Measurements from ENCODE around the gene TMC2. TPM values are rescaled to one million over a fixed set of nuclear protein-coding genes. Genes with fewer than 3 reads are reported as not detected.

TMC2 gene
- polyA plus RNA-seq, 2 of the 4 experiments (the other 2 are of a cell fraction): not detected

DNA sequence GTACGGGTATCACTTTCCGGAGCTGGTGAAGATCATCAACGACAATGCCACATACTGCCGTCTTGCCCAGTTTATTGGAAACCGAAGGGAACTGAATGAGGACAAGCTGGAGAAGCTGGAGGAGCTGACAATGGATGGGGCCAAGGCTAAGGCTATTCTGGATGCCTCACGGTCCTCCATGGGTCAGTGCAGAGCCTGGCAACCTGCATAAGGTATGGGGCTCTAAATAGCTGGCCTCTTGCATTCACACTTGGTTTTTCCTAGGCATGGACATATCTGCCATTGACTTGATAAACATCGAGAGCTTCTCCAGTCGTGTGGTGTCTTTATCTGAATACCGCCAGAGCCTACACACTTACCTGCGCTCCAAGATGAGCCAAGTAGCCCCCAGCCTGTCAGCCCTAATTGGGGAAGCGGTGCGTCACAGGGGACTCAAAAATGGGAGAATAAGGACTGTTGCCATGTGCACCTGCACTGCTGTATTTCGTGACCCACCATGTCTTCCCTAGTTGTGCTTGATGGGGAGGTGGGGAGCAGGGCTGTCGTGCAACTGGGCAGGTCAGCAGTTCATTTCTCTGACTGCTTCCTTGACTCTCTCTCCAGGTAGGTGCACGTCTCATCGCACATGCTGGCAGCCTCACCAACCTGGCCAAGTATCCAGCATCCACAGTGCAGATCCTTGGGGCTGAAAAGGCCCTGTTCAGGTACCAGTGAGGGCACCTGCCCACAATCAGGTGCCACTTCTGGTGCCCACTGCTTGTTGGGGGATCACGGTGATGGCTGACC is 119.2 kb downstream of the TMC2 start:
- no peak overlapping the region for H3K27ac ChIP-seq
- no peak for FAIRE-seq
- ChIA-PET CTCF (interaction anchor here (1.1 to 13.5 kb wide), 8 partner anchors 7 to 345 kb away, joined by 3 to 165 read pairs (median 6); partner anchors contain the start of gene IDH3B), POLR2A (interaction anchor here (1.7 kb wide), 1 partner anchor 8 kb away, joined by 11 read pairs; the partner anchor contains the start of gene IDH3B)
- H3K4me3 ChIP-seq: no peak overlapping the region
- WGBS (ENCODE audit: missing lambda C conversion rate): 95% methylated on average over 17 of the region's 17 CpGs
- no peaks in the 10 kb centered on the region for H3K9me3 ChIP-seq
- no peak for ATAC-seq
- H3K4me1 ChIP-seq: peaks cover 34% of the 10 kb centered on the region
- peak overlapping the region; percentile 98; the same call in 2 of the 3 replicates for H3K4me2 ChIP-seq
- DNase-seq (ENCODE audit: low read depth in 1 of 2, low spot score in 1 of 2): no peak
- 0 out of 2 replicates have a peak, but pooled peaks have one; percentile 26 for TF ChIP-seq POLR2AphosphoS2 (conservative IDR thresholded peaks at IDR 0.05; ENCODE audit: low read length)
- TF ChIP-seq, protein P1, sequence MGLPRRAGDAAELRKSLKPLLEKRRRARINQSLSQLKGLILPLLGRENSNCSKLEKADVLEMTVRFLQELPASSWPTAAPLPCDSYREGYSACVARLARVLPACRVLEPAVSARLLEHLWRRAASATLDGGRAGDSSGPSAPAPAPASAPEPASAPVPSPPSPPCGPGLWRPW (IDR thresholded peaks at IDR 0.05): no peak

DNA sequence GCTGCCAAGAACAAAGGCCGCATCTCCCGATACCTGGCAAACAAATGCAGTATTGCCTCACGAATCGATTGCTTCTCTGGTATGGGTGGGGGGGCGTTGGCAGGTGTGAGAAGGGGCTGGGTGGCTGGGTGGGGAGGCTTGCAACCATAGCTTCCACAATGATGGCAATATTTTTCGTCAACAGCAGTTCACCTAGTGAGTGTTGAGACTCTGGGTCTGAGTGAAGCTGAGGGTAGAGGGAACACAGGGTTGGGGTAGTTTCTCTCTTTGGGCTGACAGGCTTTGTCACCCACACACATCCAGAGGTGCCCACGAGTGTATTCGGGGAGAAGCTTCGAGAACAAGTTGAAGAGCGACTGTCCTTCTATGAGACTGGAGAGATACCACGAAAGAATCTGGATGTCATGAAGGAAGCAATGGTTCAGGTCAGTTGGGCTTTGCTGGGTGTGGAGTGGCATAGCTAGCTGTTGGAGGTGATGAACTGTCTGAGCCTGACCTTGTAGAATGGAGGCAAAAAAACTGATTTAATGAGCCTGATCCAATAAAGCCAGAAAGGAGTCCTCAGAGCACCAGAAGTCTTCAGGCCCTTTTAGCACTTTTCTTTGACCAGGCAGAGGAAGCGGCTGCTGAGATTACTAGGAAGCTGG is 120.2 kb downstream of the TMC2 start:
- POLR2A ChIA-PET: no interaction called here

DNA sequence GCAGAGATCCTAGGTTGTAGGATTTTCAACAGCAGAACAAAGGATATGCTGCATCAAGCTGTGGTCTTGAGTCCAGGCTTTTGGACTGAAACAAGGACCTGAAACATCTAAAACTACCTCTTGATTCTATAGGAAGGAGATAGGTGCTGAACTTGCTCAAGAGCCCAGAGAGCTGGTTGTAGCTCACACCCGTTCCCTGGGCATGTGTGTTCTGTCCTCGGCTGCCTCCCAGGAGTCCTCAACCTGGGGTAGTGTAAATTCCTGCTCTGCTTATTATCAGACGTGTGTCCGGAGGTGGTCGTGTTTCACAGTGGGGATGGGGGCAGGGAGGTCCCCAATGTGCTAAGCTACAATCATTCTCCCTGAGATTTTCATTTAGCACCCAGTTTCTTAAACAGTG is 120.9 kb downstream of the TMC2 start:
- Histone ChIP-seq H3K27ac (no peak overlapping the region), H3K4me2 (no peak overlapping the region), H3K9me3 (no peaks in the 10 kb centered on the region), H3K4me3 (no peak overlapping the region), H3K4me1 (peaks cover 28% of the 10 kb centered on the region)
- CTCF ChIA-PET: interaction anchor here (3.7 kb wide), 1 partner anchor 10 kb away, joined by 19 read pairs; no protein-coding TSS in a partner anchor
- no peak for FAIRE-seq
- TF ChIP-seq POLR2AphosphoS2 (conservative IDR thresholded peaks at IDR 0.05; ENCODE audit: low read length): 0 out of 2 replicates have a peak, but pooled peaks have one; percentile 58
- TF ChIP-seq, protein P2, sequence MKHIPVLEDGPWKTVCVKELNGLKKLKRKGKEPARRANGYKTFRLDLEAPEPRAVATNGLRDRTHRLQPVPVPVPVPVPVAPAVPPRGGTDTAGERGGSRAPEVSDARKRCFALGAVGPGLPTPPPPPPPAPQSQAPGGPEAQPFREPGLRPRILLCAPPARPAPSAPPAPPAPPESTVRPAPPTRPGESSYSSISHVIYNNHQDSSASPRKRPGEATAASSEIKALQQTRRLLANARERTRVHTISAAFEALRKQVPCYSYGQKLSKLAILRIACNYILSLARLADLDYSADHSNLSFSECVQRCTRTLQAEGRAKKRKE (CRISPR knock-in tag; IDR thresholded peaks at IDR 0.05; ENCODE audit: low read depth): no peak
- TF ChIP-seq, protein P3, sequence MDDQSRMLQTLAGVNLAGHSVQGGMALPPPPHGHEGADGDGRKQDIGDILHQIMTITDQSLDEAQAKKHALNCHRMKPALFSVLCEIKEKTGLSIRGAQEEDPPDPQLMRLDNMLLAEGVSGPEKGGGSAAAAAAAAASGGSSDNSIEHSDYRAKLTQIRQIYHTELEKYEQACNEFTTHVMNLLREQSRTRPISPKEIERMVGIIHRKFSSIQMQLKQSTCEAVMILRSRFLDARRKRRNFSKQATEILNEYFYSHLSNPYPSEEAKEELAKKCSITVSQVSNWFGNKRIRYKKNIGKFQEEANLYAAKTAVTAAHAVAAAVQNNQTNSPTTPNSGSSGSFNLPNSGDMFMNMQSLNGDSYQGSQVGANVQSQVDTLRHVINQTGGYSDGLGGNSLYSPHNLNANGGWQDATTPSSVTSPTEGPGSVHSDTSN (IDR thresholded peaks at IDR 0.05): peak; percentile 46; the same call in 1 of the 2 replicates
- POLR2A ChIA-PET: no interaction called here
- ATAC-seq: no peak
- 88% methylated on average over 5 of the region's 5 CpGs for WGBS (ENCODE audit: missing lambda C conversion rate)
- DNase-seq (ENCODE audit: low read depth in 1 of 2, low spot score in 1 of 2): no peak

More for the DNA sequence above, 120.2 kb downstream of the TMC2 start:
- H3K4me2 ChIP-seq: no peak overlapping the region
- ATAC-seq (no peak), DNase-seq (ENCODE audit: low read depth in 1 of 2, low spot score in 1 of 2) (no peak), FAIRE-seq (no peak)
- 93% methylated on average over 12 of the region's 12 CpGs for WGBS (ENCODE audit: missing lambda C conversion rate)
- no peak overlapping the region for H3K27ac ChIP-seq
- no peak overlapping the region for H3K4me3 ChIP-seq
- H3K4me1 ChIP-seq: peaks cover 28% of the 10 kb centered on the region
- no peaks in the 10 kb centered on the region for H3K9me3 ChIP-seq
- CTCF ChIA-PET: interaction anchor here (1.1 to 13.5 kb wide), 3 partner anchors 9 to 344 kb away, joined by 3 to 165 read pairs (median 19); no protein-coding TSS in a partner anchor
- 0 out of 2 replicates have a peak, but pooled peaks have one; percentile 20 for TF ChIP-seq TFCP2L1 (CRISPR knock-in tag; IDR thresholded peaks at IDR 0.05)
- TF ChIP-seq, protein P4, sequence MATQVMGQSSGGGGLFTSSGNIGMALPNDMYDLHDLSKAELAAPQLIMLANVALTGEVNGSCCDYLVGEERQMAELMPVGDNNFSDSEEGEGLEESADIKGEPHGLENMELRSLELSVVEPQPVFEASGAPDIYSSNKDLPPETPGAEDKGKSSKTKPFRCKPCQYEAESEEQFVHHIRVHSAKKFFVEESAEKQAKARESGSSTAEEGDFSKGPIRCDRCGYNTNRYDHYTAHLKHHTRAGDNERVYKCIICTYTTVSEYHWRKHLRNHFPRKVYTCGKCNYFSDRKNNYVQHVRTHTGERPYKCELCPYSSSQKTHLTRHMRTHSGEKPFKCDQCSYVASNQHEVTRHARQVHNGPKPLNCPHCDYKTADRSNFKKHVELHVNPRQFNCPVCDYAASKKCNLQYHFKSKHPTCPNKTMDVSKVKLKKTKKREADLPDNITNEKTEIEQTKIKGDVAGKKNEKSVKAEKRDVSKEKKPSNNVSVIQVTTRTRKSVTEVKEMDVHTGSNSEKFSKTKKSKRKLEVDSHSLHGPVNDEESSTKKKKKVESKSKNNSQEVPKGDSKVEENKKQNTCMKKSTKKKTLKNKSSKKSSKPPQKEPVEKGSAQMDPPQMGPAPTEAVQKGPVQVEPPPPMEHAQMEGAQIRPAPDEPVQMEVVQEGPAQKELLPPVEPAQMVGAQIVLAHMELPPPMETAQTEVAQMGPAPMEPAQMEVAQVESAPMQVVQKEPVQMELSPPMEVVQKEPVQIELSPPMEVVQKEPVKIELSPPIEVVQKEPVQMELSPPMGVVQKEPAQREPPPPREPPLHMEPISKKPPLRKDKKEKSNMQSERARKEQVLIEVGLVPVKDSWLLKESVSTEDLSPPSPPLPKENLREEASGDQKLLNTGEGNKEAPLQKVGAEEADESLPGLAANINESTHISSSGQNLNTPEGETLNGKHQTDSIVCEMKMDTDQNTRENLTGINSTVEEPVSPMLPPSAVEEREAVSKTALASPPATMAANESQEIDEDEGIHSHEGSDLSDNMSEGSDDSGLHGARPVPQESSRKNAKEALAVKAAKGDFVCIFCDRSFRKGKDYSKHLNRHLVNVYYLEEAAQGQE (IDR thresholded peaks at IDR 0.05): no peak

DNA sequence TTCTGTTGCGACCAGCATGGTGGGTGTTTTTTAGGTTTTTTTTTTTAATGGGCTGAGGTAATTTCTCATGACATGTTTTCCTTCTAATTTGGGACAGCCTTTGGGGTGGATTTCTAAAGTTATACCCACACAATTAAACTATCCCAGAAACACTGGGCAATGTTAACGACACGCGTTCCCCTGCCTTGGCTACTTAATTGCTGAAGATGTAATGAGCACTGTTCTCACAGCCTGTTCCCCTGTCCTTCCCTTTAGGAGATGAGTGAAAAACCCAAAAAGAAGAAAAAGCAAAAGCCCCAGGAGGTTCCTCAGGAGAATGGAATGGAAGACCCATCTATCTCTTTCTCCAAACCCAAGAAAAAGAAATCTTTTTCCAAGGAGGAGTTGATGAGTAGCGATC is 121.3 kb downstream of the TMC2 start:
- H3K4me2 ChIP-seq: no peak overlapping the region
- CTCF ChIA-PET: interaction anchor here (3.7 kb wide), 1 partner anchor 11 kb away, joined by 19 read pairs; no protein-coding TSS in a partner anchor
- H3K4me3 ChIP-seq: no peak overlapping the region
- H3K4me1 ChIP-seq: peaks cover 28% of the 10 kb centered on the region
- FAIRE-seq: peak; percentile 73
- WGBS (ENCODE audit: missing lambda C conversion rate): 94% methylated on average over 5 of the region's 5 CpGs
- DNase-seq (ENCODE audit: low read depth in 1 of 2, low spot score in 1 of 2): no peak
- H3K9me3 ChIP-seq: no peaks in the 10 kb centered on the region
- POLR2A ChIA-PET: no interaction called here
- ATAC-seq: no peak
- no peak overlapping the region for H3K27ac ChIP-seq
- TF ChIP-seq CBX2 (IDR thresholded peaks at IDR 0.05; ENCODE audit: borderline replicate concordance, low read depth) (no peak), ZSCAN20 (CRISPR knock-in tag; IDR thresholded peaks at IDR 0.05) (no peak), POLR2AphosphoS2 (conservative IDR thresholded peaks at IDR 0.05; ENCODE audit: low read length) (no peak), HOXB13 (CRISPR knock-in tag; IDR thresholded peaks at IDR 0.05; ENCODE audit: low read depth) (no peak), MAFK (IDR thresholded peaks at IDR 0.05; ENCODE audit: partially characterized antibody) (no peak)
- TF ChIP-seq, protein P5, sequence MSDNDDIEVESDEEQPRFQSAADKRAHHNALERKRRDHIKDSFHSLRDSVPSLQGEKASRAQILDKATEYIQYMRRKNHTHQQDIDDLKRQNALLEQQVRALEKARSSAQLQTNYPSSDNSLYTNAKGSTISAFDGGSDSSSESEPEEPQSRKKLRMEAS (IDR thresholded peaks at IDR 0.05): no peak
- TF ChIP-seq, protein P3 (IDR thresholded peaks at IDR 0.05): no peak
- TF ChIP-seq, protein P6, sequence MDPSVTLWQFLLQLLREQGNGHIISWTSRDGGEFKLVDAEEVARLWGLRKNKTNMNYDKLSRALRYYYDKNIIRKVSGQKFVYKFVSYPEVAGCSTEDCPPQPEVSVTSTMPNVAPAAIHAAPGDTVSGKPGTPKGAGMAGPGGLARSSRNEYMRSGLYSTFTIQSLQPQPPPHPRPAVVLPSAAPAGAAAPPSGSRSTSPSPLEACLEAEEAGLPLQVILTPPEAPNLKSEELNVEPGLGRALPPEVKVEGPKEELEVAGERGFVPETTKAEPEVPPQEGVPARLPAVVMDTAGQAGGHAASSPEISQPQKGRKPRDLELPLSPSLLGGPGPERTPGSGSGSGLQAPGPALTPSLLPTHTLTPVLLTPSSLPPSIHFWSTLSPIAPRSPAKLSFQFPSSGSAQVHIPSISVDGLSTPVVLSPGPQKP (IDR thresholded peaks at IDR 0.05; ENCODE audit: low read depth, low read length): no peak
- TF ChIP-seq, protein P7, sequence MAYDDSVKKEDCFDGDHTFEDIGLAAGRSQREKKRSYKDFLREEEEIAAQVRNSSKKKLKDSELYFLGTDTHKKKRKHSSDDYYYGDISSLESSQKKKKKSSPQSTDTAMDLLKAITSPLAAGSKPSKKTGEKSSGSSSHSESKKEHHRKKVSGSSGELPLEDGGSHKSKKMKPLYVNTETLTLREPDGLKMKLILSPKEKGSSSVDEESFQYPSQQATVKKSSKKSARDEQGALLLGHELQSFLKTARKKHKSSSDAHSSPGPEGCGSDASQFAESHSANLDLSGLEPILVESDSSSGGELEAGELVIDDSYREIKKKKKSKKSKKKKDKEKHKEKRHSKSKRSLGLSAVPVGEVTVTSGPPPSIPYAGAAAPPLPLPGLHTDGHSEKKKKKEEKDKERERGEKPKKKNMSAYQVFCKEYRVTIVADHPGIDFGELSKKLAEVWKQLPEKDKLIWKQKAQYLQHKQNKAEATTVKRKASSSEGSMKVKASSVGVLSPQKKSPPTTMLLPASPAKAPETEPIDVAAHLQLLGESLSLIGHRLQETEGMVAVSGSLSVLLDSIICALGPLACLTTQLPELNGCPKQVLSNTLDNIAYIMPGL (CRISPR knock-in tag; IDR thresholded peaks at IDR 0.05; ENCODE audit: borderline replicate concordance): no peak
